Right ventricle myocardium inferior (tissue), 1 donor: ENCODE data around the gene POLR1C. TPM values are rescaled to one million over a fixed set of nuclear protein-coding genes. Genes with fewer than 3 reads are reported as not detected.
"Not testable (repeated sequence)": the region's sequence is repeated elsewhere in the genome, so short reads cannot be mapped to it uniquely, and the experiment has no call there.

ENCODE experiments used
- ATAC-seq: fragments of 200-7000 bp; cut with Tn5 transposase; one replicate; pipeline ENCODE4 v1.9.1; 2020; ENCODE audit warnings: mild to moderate bottlenecking, moderate library complexity
- DNase-seq: peaks from one replicate; pipeline ENCODE4 v3.0.0; 2021; ENCODE audit errors: missing footprints
- intact Hi-C: fragments of 100-400 bp; cut with DNase I; formaldehyde crosslinking; loops from one replicate; pipeline ENCODE4 v1.11.0; 2022
- total RNA-seq: library from RNA; stranded (reverse); fragmentation: NEBNext Ultra II Directional; extraction: Animal tissue kit (Norgen Biotek cat#: 25700); gene quantifications from one replicate; pipeline ENCODE4 v1.2.1, GENCODE V29; 2021
- donor health status: DM: no; HTN: yes; CAD: no; lungs with severe emphysema.

The POLR1C gene
- total RNA-seq, 1 donor from 2014 or later, result 17.3 TPM

DNA sequence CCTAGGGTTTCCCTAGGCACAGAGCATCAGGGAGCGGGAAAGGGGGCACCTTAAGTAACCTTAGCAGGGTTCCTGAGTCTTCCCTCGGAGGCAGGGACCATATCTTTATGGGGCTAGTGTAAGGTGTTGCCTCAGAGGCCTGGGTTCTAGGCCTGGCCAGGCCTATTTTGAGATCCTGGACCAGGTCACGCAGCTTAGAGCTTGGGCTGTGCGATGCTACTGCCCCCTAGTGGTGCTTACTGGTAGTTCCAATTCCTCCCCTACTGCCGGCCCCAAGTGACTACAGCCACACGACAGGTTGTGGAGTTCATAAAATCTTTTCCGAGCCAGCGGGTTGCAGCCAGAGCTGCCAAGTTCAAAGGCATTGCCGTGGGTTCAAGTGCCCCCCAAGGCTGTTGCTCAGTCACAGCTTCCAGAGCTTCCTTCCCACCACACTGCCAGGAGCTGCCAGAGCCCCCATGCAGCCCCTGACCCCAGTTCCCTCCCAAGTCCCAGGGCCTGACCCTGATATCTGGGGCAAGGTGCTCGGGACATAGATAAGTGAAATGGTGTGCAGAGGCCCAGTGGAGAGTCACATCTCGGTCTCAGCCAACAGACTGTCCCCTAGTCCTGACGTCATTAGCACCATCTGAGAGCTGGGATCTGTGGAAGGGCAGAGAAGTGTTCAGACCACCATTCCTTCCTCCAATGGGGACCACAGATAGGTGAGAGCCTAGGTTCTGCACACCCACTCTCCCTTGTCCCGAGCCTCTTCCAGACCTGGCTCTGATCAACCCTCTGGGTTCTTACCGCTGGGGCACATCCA lies 10.0 kb upstream of the POLR1C start:
- ATAC-seq, result peak; percentile 48
- intact Hi-C loops, result loop anchor here (1.0 kb wide), 2 partner anchors 53 to 121 kb away; no protein-coding TSS in a partner anchor

DNA sequence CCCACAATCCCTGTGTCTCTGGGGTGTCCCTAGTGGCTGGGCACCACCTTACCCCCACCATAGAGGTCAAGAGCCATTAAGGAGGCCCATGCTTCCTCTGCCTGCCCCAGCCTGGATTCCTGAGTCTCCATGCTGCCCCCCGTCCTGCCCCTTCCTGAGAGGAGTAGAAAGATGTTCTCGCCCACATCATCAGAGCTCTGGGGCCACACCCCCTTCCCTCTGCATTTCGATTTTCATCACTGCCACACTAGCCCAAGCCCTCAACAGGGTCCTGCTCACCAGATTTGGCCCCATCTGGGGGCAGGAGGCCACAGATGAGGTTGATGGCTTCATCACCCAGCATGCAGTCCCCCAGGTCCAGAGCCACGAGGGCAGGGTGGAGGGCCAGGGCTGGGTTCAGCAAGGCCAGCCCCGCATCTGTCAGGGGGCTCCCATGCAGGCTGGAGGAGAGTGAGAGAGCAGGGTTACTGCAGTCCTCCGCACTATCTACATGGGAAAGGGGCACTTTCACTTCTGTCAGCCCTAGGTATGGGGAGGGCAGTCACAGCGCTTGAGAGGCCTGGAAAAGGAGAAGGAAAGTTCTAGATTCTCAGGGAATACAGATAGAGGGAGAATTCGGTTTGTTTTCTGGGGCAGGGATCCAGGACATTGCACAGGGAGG lies 8.3 kb upstream of the POLR1C start:
- DNase-seq, result no peak
- no peak for ATAC-seq
- intact Hi-C loops, result no loop called here

More for the DNA sequence above, 10.0 kb upstream of the POLR1C start:
- DNase-seq, result no peak

- intact Hi-C loops, result no loop called here
- DNase-seq (no peak), ATAC-seq (no peak)
Measured at GRCh38 chr6:43509142-43509983, 7.5 kb upstream of the POLR1C start.

DNA sequence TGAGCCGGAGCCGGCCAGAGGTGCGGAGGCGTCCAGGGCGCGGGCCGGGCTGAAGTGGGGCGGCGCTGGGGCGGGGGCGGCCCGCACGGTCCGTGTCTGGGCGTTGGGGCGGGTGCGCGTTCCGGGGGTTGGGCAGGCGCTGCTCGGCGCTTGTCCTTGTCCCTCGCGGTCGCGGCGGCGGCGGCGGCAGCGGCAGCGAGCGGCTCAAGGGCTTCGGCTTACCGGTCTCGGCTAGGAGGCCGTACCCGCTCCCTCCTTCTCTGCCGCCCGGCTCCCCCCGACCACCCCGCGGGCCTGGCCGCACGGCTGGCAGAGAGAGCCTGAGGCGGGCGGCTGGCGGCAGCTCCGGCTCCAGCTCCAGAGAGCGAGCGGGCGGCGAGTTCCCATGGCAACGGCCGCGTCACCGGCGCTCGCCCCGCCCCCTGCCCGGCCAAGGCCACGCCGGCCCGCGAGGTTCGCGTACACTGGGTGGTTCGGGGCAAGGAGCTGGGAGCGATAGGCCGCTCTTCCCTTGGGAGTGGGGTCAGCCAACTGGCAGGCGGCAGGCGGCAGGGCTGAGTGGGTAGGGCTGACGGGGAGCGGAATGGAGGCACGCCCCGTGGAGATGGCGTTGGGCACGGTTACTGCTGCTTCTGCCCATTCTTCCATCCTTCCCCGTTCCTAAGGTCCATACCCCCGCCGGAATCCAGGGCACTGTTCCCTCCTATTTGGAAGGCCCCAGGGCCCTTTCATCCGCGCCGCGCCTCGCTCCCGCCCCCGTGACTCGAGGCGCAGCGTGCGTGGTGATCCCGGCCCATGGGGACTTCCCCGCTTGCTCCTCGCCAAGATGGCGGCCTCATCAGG lies 6.7 kb upstream of the POLR1C start, which contains the start of gene LRRC73:
LRRC73 (minus strand) TSS at position 363 of the 843 bp plus-strand sequence. CDS start 561 bp downstream, outside the sequence.
- ATAC-seq (peak; percentile 84), DNase-seq (peak; percentile 96)
- intact Hi-C loops, result loop anchor here (10.0 kb wide), 1 partner anchor 725 kb away; the partner anchor contains the start of gene BICRAL

DNA sequence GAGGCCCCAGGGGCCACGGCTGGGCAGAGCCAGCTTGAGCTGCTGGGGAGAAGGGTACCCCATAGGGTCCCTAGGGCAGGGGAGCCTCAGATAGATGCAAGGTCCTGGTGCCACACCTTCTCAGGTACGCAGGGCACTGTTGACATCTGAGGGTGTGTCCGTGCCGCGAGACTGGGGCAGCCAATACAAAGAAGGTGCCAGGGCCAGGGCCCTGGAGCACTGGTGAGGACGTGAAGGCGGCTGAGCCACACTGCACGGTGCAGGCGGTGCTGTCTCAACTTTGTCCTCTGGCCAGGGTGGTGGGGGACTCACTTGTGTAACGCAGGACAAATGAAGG lies 6.1 kb upstream of the POLR1C start:
- ATAC-seq (peak; percentile 4), DNase-seq (peak; percentile 62)
- intact Hi-C loops, result loop anchor here (10.0 kb wide), 1 partner anchor 726 kb away; the partner anchor contains the start of gene BICRAL

GRCh38 chr6:43511824-43512415 lies 5.0 kb upstream of the POLR1C start:
- ATAC-seq, result peak; percentile 51
- peak; percentile 71 for DNase-seq
- intact Hi-C loops, result loop anchor here (10.0 kb wide), 1 partner anchor 727 kb away; the partner anchor contains the start of gene BICRAL

- intact Hi-C loops, result loop anchor here (2.0 to 10.0 kb wide), 2 partner anchors 61 to 731 kb away; partner anchors contain the start of genes BICRAL, POLH and XPO5
- ATAC-seq, result no peak
- DNase-seq, result no peak
Measured at GRCh38 chr6:43515808-43516207, 1.1 kb upstream of the POLR1C start.

DNA sequence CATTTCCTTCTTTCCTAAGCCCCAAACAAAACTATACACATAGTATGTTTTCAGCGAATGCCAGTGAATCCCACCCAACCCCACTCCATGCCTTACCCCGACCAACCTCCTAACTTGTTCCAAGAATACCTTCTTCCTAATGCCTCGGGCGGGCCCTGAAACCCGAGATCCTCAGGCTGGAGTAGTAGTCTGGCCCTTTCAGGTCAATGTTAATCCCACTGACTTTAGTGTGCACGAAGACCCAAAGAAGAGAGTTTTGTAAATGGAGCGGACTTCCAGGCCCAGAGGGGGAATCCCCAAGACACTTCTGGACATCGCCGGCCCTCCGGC lies 557 bp upstream of the POLR1C start:
- DNase-seq, result no peak
- intact Hi-C loops, result loop anchor here (2.0 to 10.0 kb wide), 2 partner anchors 60 to 732 kb away; partner anchors contain the start of genes BICRAL, POLH and XPO5
- no peak for ATAC-seq

- intact Hi-C loops, result loop anchor here (2.0 to 10.0 kb wide), 2 partner anchors 59 to 733 kb away; partner anchors contain the start of genes BICRAL, POLH and XPO5
- DNase-seq, result no peak
- no peak for ATAC-seq
Measured at GRCh38 chr6:43517505-43518357, 842 bp downstream of the POLR1C start.

DNA sequence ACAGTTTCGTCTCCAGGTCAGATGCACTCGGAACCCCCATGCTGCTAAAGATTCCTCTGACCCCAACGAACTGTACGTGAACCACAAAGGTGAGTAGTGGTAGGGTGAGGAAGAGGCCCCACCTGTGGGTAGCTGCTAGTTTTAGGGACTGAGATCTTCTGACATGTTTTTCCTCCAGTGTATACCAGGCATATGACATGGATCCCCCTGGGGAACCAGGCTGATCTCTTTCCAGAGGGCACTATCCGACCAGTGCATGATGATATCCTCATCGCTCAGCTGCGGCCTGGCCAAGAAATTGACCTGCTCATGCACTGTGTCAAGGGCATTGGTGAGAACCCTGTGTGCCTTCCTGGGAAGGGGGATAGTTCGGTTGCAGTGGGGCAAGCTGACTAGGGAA lies 3.2 kb downstream of the POLR1C start:
- DNase-seq, result no peak
- no peak for ATAC-seq
- intact Hi-C loops, result no loop called here

GRCh38 chr6:43521836-43522235 lies 4.9 kb downstream of the POLR1C start:
- peak; percentile 33 for ATAC-seq
- intact Hi-C loops, result no loop called here
- DNase-seq, result no peak

DNA sequence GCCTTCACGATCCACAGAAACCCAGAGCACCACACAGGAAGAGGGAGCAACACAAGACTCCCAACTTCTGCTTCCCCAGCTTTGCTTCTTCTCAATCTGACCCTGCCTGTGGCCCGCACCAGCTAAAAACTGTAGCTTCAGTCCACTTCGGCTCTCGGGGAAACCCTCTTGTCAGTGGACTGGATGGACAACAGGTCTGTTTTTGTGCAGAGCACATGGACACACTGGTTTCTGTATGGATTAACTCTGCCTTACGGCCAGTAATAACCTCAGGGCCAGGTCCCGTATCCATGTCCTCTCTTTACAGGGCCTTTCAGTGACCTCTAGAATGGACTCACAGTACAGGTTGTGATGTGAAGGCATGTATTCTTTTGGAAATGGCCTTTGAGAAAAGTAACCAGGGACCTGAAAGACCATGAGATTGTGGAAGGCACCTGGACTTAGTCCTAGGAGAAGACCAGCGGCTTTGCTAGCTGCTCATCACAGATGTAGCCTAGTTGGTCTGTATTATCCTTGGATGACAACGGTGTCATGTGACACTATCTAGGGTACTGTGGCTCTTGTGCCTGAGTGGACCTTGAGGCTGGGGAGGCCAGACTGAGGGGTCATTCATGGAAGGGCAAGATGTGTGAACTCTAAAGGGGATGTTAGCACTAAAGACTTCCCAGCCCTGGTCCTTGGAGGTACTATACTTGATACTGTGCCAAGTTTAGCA lies 5.8 kb downstream of the POLR1C start:
- no peak for DNase-seq
- intact Hi-C loops, result no loop called here
- ATAC-seq, result no peak

GRCh38 chr6:43523284-43523683 lies 6.4 kb downstream of the POLR1C start:
- no peak for DNase-seq
- ATAC-seq, result no peak
- intact Hi-C loops, result no loop called here

GRCh38 chr6:43524483-43524961 lies 7.6 kb downstream of the POLR1C start:
- intact Hi-C loops, result no loop called here
- DNase-seq, result no peak
- ATAC-seq, result no peak

DNA sequence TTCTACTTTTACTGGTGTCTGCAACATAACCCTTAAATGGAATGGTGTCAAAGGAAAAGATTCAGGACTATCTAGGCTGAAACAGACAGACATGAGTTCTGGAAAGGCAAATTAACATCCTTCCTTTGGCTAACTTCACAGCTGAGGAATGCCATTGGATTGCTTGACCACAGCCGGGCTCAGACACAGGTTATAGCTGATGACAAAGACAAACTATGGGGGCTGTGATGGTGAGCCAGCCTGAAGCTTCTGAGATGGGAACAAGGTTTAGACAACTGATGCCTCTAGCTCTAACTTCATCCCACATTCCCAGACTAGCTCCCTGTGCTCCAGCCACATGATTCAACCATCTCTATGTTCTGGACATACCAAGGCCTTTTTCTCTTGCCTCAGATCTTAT lies 15.3 kb downstream of the POLR1C start:
- intact Hi-C loops, result no loop called here
- no peak for ATAC-seq

DNA sequence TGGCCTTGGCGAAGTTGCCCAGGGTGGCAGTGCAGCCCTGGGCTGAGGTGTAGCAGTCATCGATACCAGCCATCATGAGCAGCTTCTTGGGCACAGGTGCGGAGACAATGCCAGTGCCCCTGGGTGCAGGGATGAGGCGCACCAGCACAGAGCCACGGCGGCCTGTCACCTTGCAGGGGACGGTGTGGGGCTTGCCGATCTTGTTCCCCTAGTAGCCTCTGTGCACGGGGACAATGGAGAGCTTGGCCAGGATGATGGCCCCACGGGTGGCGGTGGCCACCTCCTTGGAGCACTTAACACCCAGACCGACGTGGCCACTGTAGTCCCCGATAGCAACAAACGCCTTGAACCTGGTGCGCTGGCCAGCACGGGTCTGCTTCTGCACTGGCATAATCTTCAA lies 22.1 kb downstream of the POLR1C start:
- ATAC-seq, DNase-seq, intact Hi-C loops: not testable (repeated sequence)

More for the DNA sequence above, 15.3 kb downstream of the POLR1C start:
- no peak for DNase-seq
